Activated CD8-positive, alpha-beta memory T cell treated with anti-CD3 and anti-CD28 coated beads, Interleukin-2, amount 50 U/mL, for 24 hours (primary cell): ENCODE data around the gene SLX9.

ENCODE experiments used
- DNase-seq: peaks from one replicate; pipeline ENCODE4 v3.0.0-alpha.2; 2020; ENCODE audit errors: extremely low read depth

SLX9 gene

GRCh38 chr21:44939532-44940115, at the start of gene SLX9:
SLX9 (plus strand) TSS chr21:44940029; CDS start chr21:44940058, 29 bp downstream.
- peak; percentile 42 for DNase-seq

- DNase-seq: no peak
Measured at GRCh38 chr21:44890338-44890931, 49.4 kb upstream of the SLX9 start.

GRCh38 chr21:44890961-44891541, 48.8 kb upstream of the SLX9 start:
- no peak for DNase-seq

- DNase-seq: no peak
Measured at GRCh38 chr21:44891631-44892031, 48.2 kb upstream of the SLX9 start.

- DNase-seq: no peak
Measured at GRCh38 chr21:44892095-44892494, 47.7 kb upstream of the SLX9 start.

- peak; percentile 50 for DNase-seq
Measured at GRCh38 chr21:44892536-44893277, 47.1 kb upstream of the SLX9 start.

GRCh38 chr21:44893278-44893556, 46.6 kb upstream of the SLX9 start:
- DNase-seq: no peak

- no peak for DNase-seq
Measured at GRCh38 chr21:44893948-44894656, 45.7 kb upstream of the SLX9 start.

- no peak for DNase-seq
Measured at GRCh38 chr21:44894687-44895302, 45.0 kb upstream of the SLX9 start.

- DNase-seq: no peak
Measured at GRCh38 chr21:44895859-44896258, 44.0 kb upstream of the SLX9 start.

- DNase-seq: no peak
Measured at GRCh38 chr21:44896561-44897286, 43.1 kb upstream of the SLX9 start.

- no peak for DNase-seq
Measured at GRCh38 chr21:44897326-44898010, 42.4 kb upstream of the SLX9 start.

- DNase-seq: no peak
Measured at GRCh38 chr21:44898011-44898488, 41.8 kb upstream of the SLX9 start.

- no peak for DNase-seq
Measured at GRCh38 chr21:44898851-44899767, 40.7 kb upstream of the SLX9 start.

- no peak for DNase-seq
Measured at GRCh38 chr21:44899768-44900558, 39.9 kb upstream of the SLX9 start.

GRCh38 chr21:44900559-44901251, 39.1 kb upstream of the SLX9 start:
- no peak for DNase-seq

- DNase-seq: no peak
Measured at GRCh38 chr21:44901391-44902074, 38.3 kb upstream of the SLX9 start.
